ENCODE data around the gene GRIA3. TPM values are rescaled to one million over a fixed set of nuclear protein-coding genes. Genes with fewer than 3 reads are reported as not detected.

GRIA3 gene
- total and polyA plus RNA-seq, 10 of the 15 experiments (the other 5 are each of a cell fraction or from before 2014, with no cell fraction given), result 0.45 to 4.3 (median 2.2) TPM

GRCh38 chrX:123340696-123341095, 156.6 kb downstream of the GRIA3 start:
- FAIRE-seq, result no peak
- H3K4me1 ChIP-seq (ENCODE audit: control insufficient read depth, insufficient read depth, low read length), result no peaks in the 10 kb centered on the region
- H2AFZ ChIP-seq (ENCODE audit: control insufficient read depth, low read depth, low read length), result peak overlapping the region; percentile 9; the same call in 1 of the 2 replicates
- H3K27ac ChIP-seq (ENCODE audit: control insufficient read depth, insufficient read depth), result no peak overlapping the region
- ChIA-PET CTCF (interaction anchor here (0.7 to 3.5 kb wide), 13 partner anchors 10 to 138 kb away, joined by 3 to 37 read pairs (median 6); no protein-coding TSS in a partner anchor), SMC1A (ENCODE audit: uncharacterized antibody, unreplicated experiment) (interaction anchor here (0.7 to 3.7 kb wide), 17 partner anchors 8 to 154 kb away, joined by 3 to 51 read pairs (median 5); no protein-coding TSS in a partner anchor), POLR2A (interaction anchor here (0.6 to 3.2 kb wide), 9 partner anchors 8 to 81 kb away, joined by 3 to 28 read pairs (median 4); no protein-coding TSS in a partner anchor), RAD21 (ENCODE audit: unreplicated experiment) (interaction anchor here (0.7 to 3.5 kb wide), 13 partner anchors 9 to 82 kb away, joined by 3 to 50 read pairs (median 4); no protein-coding TSS in a partner anchor)
- BruUV-seq (replicated peaks), result no TSS peak
- no peaks in the 10 kb centered on the region for H3K79me2 ChIP-seq (ENCODE audit: control insufficient read depth, insufficient read depth, low read length)
- no peak for DNase-seq (ENCODE audit: low read depth, low spot score)
- H3K4me3 ChIP-seq, result no peak overlapping the region
- 19% methylated on average over 3 of the region's 3 CpGs for WGBS (ENCODE audit: insufficient coverage, insufficient replicate concordance, low lambda C conversion rate, missing lambda C conversion rate)
- H3K9ac ChIP-seq (ENCODE audit: control insufficient read depth, insufficient read depth, low read length), result no peak overlapping the region
- no peaks in the 10 kb centered on the region for H3K36me3 ChIP-seq (ENCODE audit: control insufficient read depth in 2 of 2, insufficient read depth in 2 of 2, low read length in 1 of 2)
- no peak overlapping the region for H3K4me2 ChIP-seq (ENCODE audit: control insufficient read depth, insufficient read depth)
- H3K9me3 ChIP-seq (replicated peaks; ENCODE audit: control insufficient read depth, insufficient read depth, low read length), result no peaks in the 10 kb centered on the region
- in situ Hi-C loops (cut with MboI), result no loop called here
- H4K20me1 ChIP-seq (ENCODE audit: control insufficient read depth, insufficient read depth), result no peaks in the 10 kb centered on the region
- intact Hi-C loops (cut with micrococcal nuclease; ENCODE audit: unreplicated experiment), result no loop called here
- peak; percentile 70 for ATAC-seq
- no peaks in the 10 kb centered on the region for H3K27me3 ChIP-seq (replicated peaks in 1 of 2; ENCODE audit: control insufficient read depth in 2 of 2, insufficient read depth in 2 of 2, low read length in 1 of 2)
- TF ChIP-seq EZH2 (IDR thresholded peaks at IDR 0.05; ENCODE audit: borderline replicate concordance, control insufficient read depth, low read depth, low read length) (no peak), BHLHE40 (IDR thresholded peaks at IDR 0.05; ENCODE audit: borderline replicate concordance in 1 of 2, low read depth in 2 of 2, low read length in 1 of 2) (no peak), POLR2A (IDR thresholded peaks at IDR 0.05; ENCODE audit: low read depth, low read length) (no peak), CBX3 (IDR thresholded peaks at IDR 0.05; ENCODE audit: borderline replicate concordance, low read depth) (no peak), KLF5 (IDR thresholded peaks at IDR 0.05; ENCODE audit: partially characterized antibody) (no peak), ZNF217 (IDR thresholded peaks at IDR 0.05) (no peak), ZNF274 (IDR thresholded peaks at IDR 0.05; ENCODE audit: insufficient read depth, insufficient read length) (no peak), RUNX3 (IDR thresholded peaks at IDR 0.05; ENCODE audit: low read length) (no peak), KAT2A (conservative IDR thresholded peaks at IDR 0.05; ENCODE audit: control insufficient read depth, low read depth, low read length) (no peak), BACH1 (IDR thresholded peaks at IDR 0.05; ENCODE audit: borderline replicate concordance) (no peak), MTA3 (IDR thresholded peaks at IDR 0.05; ENCODE audit: borderline replicate concordance, low read length) (no peak), NR2C1 (IDR thresholded peaks at IDR 0.05) (no peak), TARDBP (IDR thresholded peaks at IDR 0.05; ENCODE audit: borderline replicate concordance) (no peak), TCF3 (IDR thresholded peaks at IDR 0.05; ENCODE audit: borderline replicate concordance, insufficient read depth, low read depth, low read length) (no peak)
- TF ChIP-seq, protein P1, sequence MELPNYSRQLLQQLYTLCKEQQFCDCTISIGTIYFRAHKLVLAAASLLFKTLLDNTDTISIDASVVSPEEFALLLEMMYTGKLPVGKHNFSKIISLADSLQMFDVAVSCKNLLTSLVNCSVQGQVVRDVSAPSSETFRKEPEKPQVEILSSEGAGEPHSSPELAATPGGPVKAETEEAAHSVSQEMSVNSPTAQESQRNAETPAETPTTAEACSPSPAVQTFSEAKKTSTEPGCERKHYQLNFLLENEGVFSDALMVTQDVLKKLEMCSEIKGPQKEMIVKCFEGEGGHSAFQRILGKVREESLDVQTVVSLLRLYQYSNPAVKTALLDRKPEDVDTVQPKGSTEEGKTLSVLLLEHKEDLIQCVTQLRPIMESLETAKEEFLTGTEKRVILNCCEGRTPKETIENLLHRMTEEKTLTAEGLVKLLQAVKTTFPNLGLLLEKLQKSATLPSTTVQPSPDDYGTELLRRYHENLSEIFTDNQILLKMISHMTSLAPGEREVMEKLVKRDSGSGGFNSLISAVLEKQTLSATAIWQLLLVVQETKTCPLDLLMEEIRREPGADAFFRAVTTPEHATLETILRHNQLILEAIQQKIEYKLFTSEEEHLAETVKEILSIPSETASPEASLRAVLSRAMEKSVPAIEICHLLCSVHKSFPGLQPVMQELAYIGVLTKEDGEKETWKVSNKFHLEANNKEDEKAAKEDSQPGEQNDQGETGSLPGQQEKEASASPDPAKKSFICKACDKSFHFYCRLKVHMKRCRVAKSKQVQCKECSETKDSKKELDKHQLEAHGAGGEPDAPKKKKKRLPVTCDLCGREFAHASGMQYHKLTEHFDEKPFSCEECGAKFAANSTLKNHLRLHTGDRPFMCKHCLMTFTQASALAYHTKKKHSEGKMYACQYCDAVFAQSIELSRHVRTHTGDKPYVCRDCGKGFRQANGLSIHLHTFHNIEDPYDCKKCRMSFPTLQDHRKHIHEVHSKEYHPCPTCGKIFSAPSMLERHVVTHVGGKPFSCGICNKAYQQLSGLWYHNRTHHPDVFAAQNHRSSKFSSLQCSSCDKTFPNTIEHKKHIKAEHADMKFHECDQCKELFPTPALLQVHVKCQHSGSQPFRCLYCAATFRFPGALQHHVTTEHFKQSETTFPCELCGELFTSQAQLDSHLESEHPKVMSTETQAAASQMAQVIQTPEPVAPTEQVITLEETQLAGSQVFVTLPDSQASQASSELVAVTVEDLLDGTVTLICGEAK (IDR thresholded peaks at IDR 0.05; ENCODE audit: borderline replicate concordance), result no peak
- TF ChIP-seq, protein P2, sequence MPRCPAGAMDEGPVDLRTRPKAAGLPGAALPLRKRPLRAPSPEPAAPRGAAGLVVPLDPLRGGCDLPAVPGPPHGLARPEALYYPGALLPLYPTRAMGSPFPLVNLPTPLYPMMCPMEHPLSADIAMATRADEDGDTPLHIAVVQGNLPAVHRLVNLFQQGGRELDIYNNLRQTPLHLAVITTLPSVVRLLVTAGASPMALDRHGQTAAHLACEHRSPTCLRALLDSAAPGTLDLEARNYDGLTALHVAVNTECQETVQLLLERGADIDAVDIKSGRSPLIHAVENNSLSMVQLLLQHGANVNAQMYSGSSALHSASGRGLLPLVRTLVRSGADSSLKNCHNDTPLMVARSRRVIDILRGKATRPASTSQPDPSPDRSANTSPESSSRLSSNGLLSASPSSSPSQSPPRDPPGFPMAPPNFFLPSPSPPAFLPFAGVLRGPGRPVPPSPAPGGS (IDR thresholded peaks at IDR 0.05; ENCODE audit: borderline replicate concordance, insufficient read depth, low read depth, low read length, poor library complexity, severe bottlenecking), result no peak
- TF ChIP-seq, protein P3, sequence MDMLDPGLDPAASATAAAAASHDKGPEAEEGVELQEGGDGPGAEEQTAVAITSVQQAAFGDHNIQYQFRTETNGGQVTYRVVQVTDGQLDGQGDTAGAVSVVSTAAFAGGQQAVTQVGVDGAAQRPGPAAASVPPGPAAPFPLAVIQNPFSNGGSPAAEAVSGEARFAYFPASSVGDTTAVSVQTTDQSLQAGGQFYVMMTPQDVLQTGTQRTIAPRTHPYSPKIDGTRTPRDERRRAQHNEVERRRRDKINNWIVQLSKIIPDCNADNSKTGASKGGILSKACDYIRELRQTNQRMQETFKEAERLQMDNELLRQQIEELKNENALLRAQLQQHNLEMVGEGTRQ (IDR thresholded peaks at IDR 0.05; ENCODE audit: borderline replicate concordance, low read depth, low read length), result no peak
